HG03280 (cell line): Measurements from ENCODE around the gene CCN5.

Experiments
- ATAC-seq: cut with Tn5 transposase; IDR thresholded peaks from one replicate; pipeline ENCODE4 v1.9.1; 2021; ENCODE audit warnings: mild to moderate bottlenecking, moderate library complexity; ENCODE audit not compliant: unreplicated experiment

CCN5 gene

GRCh38 chr20:44735816-44736169 lies 20.6 kb downstream of the CCN5 start:
- ATAC-seq, result no peak

GRCh38 chr20:44736170-44737021 lies 21.2 kb downstream of the CCN5 start:
- no peak for ATAC-seq

GRCh38 chr20:44737116-44737515 lies 21.9 kb downstream of the CCN5 start:
- ATAC-seq, result no peak

GRCh38 chr20:44738813-44739477 lies 23.8 kb downstream of the CCN5 start:
- ATAC-seq, result no peak

- no peak for ATAC-seq
These were observed 24.8 kb downstream of the CCN5 start for GRCh38 chr20:44739942-44740341.

GRCh38 chr20:44742304-44743079 lies 27.3 kb downstream of the CCN5 start:
- ATAC-seq, result no peak

- ATAC-seq, result no peak
These were observed 28.0 kb downstream of the CCN5 start for GRCh38 chr20:44743080-44743701.

- ATAC-seq, result no peak
These were observed 28.9 kb downstream of the CCN5 start for GRCh38 chr20:44743916-44744655.

- ATAC-seq, result no peak
These were observed 30.0 kb downstream of the CCN5 start for GRCh38 chr20:44745122-44745597.

- ATAC-seq, result no peak
These were observed 30.6 kb downstream of the CCN5 start, which contains the start of gene KCNK15 for GRCh38 chr20:44745598-44746366. Gene KCNK15 (plus strand): TSS chr20:44745865. CDS start chr20:44745911, 46 bp downstream.

- ATAC-seq, result no peak
These were observed 31.4 kb downstream of the CCN5 start for GRCh38 chr20:44746367-44747165.

- no peak for ATAC-seq
These were observed 32.2 kb downstream of the CCN5 start for GRCh38 chr20:44747166-44748004.

GRCh38 chr20:44748005-44748370 lies 32.8 kb downstream of the CCN5 start:
- no peak for ATAC-seq

GRCh38 chr20:44750081-44750805 lies 35.1 kb downstream of the CCN5 start:
- ATAC-seq, result no peak

- no peak for ATAC-seq
These were observed 37.1 kb downstream of the CCN5 start for GRCh38 chr20:44752099-44752931.

- ATAC-seq, result no peak
These were observed 39.4 kb downstream of the CCN5 start for GRCh38 chr20:44754554-44754953.
